CD4-positive, alpha-beta T cell (primary cell): Measurements from ENCODE around the gene PNKP. TPM values are rescaled to one million over a fixed set of nuclear protein-coding genes. Genes with fewer than 3 reads are reported as not detected.

Experiments used
- ATAC-seq: fragments of 200-7000 bp; cut with Tn5 transposase; one replicate; pipeline ENCODE4 v1.10.0; 2022; ENCODE audit warnings: mild to moderate bottlenecking; ENCODE audit not compliant: poor library complexity
- CTCF ChIA-PET: fragments of 350-600 bp; sonication (Branson Sonifier 250); formaldehyde crosslinking; loops from one replicate; lab custom pipeline; 2021; ENCODE audit warnings: antibody characterized with exemption, inconsistent platforms; lab: Charles Lee
- POLR2A ChIA-PET: fragments of 350-600 bp; sonication (Branson Sonifier 250); formaldehyde crosslinking; loops from one replicate; lab custom pipeline; 2021; ENCODE audit warnings: antibody characterized with exemption, inconsistent platforms; lab: Charles Lee
- DNase-seq, 14 experiments: peaks; one replicate each; pipeline ENCODE4 v3.0.0-alpha.2; 2013 to 2020; ENCODE audit warnings: mixed read lengths in 2 of 14
- H3K27ac ChIP-seq, 2 donors: one replicate each; pipeline versions ENCODE4 v1.5.1 to v1.7.0; 2013; ENCODE audit warnings: low read length in 2 of 2, low read depth in 1 of 2, mild to moderate bottlenecking in 1 of 2
- H3K27me3 ChIP-seq, 2 experiments: 1 replicate in 1 of 2; 2 replicates in 1 of 2; pipeline versions ENCODE4 v1.6.1 to v1.7.0; 2013; ENCODE audit warnings: low read length in 2 of 2, control low read depth in 1 of 2, mild to moderate bottlenecking in 1 of 2, moderate library complexity in 1 of 2; ENCODE audit not compliant: insufficient read depth in 2 of 2, control insufficient read depth in 1 of 2
- H3K36me3 ChIP-seq: one replicate; pipeline ENCODE4 v1.6.1; 2013; ENCODE audit warnings: low read length, control low read depth; ENCODE audit not compliant: insufficient read depth
- H3K4me1 ChIP-seq: one replicate; pipeline ENCODE4 v1.6.1; 2013; ENCODE audit warnings: low read length, control low read depth; ENCODE audit not compliant: insufficient read depth
- H3K4me3 ChIP-seq: one replicate; pipeline ENCODE4 v1.5.1; 2013; ENCODE audit warnings: mild to moderate bottlenecking, low read length, moderate library complexity
- H3K9me3 ChIP-seq, 2 experiments: 1 replicate in 1 of 2; 2 replicates in 1 of 2; pipeline versions ENCODE4 v1.6.1 to v1.7.0; 2013; ENCODE audit warnings: low read length in 2 of 2, mild to moderate bottlenecking in 2 of 2, control low read depth in 1 of 2, moderate library complexity in 1 of 2; ENCODE audit not compliant: control insufficient read depth in 1 of 2, insufficient read depth in 1 of 2
- H3K27ac Mint-ChIP-seq: one replicate; pipeline ENCODE4 v1.8.0; 2020; ENCODE audit warnings: mixed read lengths
- H3K27me3 Mint-ChIP-seq: one replicate; pipeline ENCODE4 v1.8.0; 2021; ENCODE audit warnings: mixed read lengths
- H3K36me3 Mint-ChIP-seq: one replicate; pipeline ENCODE4 v1.8.0; 2021; ENCODE audit warnings: low read depth, mixed read lengths
- H3K4me1 Mint-ChIP-seq: one replicate; pipeline ENCODE4 v1.8.0; 2021; ENCODE audit warnings: low read depth, mixed read lengths
- H3K4me3 Mint-ChIP-seq: one replicate; pipeline ENCODE4 v1.8.0; 2020; ENCODE audit warnings: mild to moderate bottlenecking, mixed read lengths
- H3K9me3 Mint-ChIP-seq: one replicate; pipeline ENCODE4 v1.8.0; 2020; ENCODE audit warnings: mixed read lengths
- intact Hi-C, 2 experiments: fragments of 100-400 bp; cut with DNase I in 1 of 2; cut with micrococcal nuclease in 1 of 2; formaldehyde crosslinking; loops; one replicate each; pipeline versions ENCODE4 v1.15.1 to v1.9.0; 2023 to 2025; cut with DNase I, micrococcal nuclease
- total RNA-seq, 174 experiments: library from RNA in 2 of 174; stranded (reverse) in 2 of 174; gene quantifications; one replicate each; pipeline ENCODE4 v1.2.3 and lab custom pipeline; 2021 to 2026
- TF ChIP-seq, protein P1 (sequence below): fragments of 200-600 bp; IDR thresholded peaks from one replicate; pipeline ENCODE4 v1.8.0; 2022; ENCODE audit warnings: antibody characterized with exemption, mild to moderate bottlenecking

Gene PNKP
- total RNA-seq, 2 experiments from 2014 or later, result 96.1 to 98.1 TPM

DNA sequence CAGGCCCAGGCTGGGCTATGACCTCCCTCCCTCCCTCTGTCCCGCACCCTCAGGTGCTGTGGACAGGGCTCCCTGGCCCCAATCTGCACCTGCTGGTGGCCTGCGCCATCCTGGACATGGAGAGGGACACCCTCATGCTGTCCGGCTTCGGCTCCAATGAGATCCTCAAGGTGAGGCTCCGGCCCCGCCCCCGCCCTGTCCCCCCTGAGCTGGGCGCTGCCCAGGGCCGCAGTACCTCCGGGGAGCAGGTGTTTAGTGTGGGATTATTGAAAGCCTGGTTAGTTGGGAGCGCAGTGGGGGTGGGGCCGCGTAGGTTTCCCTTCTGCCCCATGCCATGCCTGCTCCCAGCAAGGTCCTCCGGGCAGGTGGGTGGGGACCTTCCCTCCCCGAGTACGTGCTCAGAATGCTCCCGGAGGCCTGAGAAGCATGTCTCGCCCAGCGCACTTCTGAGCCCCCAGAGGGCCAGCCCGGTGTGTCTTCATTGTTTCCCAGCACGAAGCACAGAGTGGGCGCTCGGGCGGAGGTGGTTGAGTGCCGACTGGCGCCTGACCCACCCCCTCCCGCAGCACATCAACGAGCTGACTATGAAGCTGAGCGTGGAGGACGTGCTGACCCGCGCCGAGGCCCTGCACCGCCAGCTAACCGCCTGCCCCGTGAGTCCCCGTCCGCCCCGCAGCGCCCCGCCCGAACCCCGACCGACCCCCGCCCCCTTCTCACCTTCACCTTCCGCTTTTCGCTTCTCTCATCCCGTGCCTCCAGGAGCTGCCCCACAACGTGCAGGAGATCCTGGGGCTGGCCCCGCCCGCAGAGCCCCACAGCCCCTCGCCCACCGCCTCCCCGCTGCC, 20.5 kb upstream of the PNKP start:
- ATAC-seq, result no peak
- no peaks in the 10 kb centered on the region for H3K9me3 Mint-ChIP-seq
- H3K4me3 Mint-ChIP-seq, result no peak overlapping the region
- H3K27ac Mint-ChIP-seq, result no peak overlapping the region
- Histone ChIP-seq H3K4me3 (no peak overlapping the region), H3K36me3 (peaks cover 33% of the 10 kb centered on the region), H3K9me3 (no peaks in the 10 kb centered on the region), H3K27ac (no peak overlapping the region), H3K27me3 (no peaks in the 10 kb centered on the region), H3K4me1 (peaks cover 19% of the 10 kb centered on the region)
- CTCF ChIA-PET, result no interaction called here
- no peaks in the 10 kb centered on the region for H3K27me3 Mint-ChIP-seq
- peaks cover 9% of the 10 kb centered on the region for H3K4me1 Mint-ChIP-seq
- H3K36me3 Mint-ChIP-seq, result peaks cover 28% of the 10 kb centered on the region
- POLR2A ChIA-PET, result no interaction called here
- DNase-seq, result no peak
- TF ChIP-seq, protein P1, sequence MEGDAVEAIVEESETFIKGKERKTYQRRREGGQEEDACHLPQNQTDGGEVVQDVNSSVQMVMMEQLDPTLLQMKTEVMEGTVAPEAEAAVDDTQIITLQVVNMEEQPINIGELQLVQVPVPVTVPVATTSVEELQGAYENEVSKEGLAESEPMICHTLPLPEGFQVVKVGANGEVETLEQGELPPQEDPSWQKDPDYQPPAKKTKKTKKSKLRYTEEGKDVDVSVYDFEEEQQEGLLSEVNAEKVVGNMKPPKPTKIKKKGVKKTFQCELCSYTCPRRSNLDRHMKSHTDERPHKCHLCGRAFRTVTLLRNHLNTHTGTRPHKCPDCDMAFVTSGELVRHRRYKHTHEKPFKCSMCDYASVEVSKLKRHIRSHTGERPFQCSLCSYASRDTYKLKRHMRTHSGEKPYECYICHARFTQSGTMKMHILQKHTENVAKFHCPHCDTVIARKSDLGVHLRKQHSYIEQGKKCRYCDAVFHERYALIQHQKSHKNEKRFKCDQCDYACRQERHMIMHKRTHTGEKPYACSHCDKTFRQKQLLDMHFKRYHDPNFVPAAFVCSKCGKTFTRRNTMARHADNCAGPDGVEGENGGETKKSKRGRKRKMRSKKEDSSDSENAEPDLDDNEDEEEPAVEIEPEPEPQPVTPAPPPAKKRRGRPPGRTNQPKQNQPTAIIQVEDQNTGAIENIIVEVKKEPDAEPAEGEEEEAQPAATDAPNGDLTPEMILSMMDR, result no peak
- intact Hi-C loops, result no loop called here

GRCh38 chr19:49887037-49887664, 19.8 kb upstream of the PNKP start:
- Mint-ChIP-seq H3K27me3 (no peaks in the 10 kb centered on the region), H3K4me3 (no peak overlapping the region), H3K4me1 (peaks cover 3% of the 10 kb centered on the region), H3K27ac (no peak overlapping the region), H3K36me3 (peaks cover 32% of the 10 kb centered on the region), H3K9me3 (no peaks in the 10 kb centered on the region)
- Histone ChIP-seq H3K4me1 (peaks cover 19% of the 10 kb centered on the region), H3K27me3 (no peaks in the 10 kb centered on the region), H3K4me3 (no peak overlapping the region), H3K36me3 (peaks cover 40% of the 10 kb centered on the region), H3K9me3 (peaks cover 0 to 3% of the 10 kb centered on the region in 2 experiments), H3K27ac (no peak overlapping the region)
- TF ChIP-seq, protein P1, result no peak
- DNase-seq, result no peak
- intact Hi-C loops, result no loop called here
- ATAC-seq, result no peak
- ChIA-PET POLR2A (no interaction called here), CTCF (no interaction called here)

DNA sequence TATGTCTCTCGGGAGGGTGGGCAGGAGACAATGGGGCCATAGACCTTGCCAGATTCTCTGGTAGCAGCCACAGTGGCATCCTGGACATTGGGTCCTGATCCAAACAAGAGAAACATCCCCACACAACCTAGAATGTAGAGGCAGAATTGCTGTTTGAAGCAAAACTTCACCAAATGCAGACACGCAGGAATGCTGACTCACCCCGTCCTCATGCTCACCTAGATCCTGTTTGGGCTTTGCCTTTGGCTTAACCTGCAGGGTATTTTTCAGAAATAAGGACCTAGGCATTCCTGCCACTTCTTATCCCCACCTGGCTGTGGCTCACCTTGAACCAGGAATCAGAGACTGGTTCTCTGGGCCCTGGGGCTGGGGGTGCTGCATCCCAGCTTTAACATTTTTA, 17.4 kb upstream of the PNKP start:
- Mint-ChIP-seq H3K9me3 (no peaks in the 10 kb centered on the region), H3K27ac (no peak overlapping the region), H3K4me1 (no peaks in the 10 kb centered on the region), H3K4me3 (no peak overlapping the region), H3K36me3 (peaks cover 50% of the 10 kb centered on the region), H3K27me3 (no peaks in the 10 kb centered on the region)
- H3K4me3 ChIP-seq, result no peak overlapping the region
- H3K9me3 ChIP-seq, result peaks cover 0 to 3% of the 10 kb centered on the region in 2 experiments
- ATAC-seq, result no peak
- H3K36me3 ChIP-seq, result peaks cover 64% of the 10 kb centered on the region
- no peaks in the 10 kb centered on the region for H3K27me3 ChIP-seq
- ChIA-PET POLR2A (no interaction called here), CTCF (no interaction called here)
- peaks cover 10% of the 10 kb centered on the region for H3K4me1 ChIP-seq
- no peak overlapping the region for H3K27ac ChIP-seq
- DNase-seq, result peak in 1 of 14 experiments; percentile 18
- TF ChIP-seq, protein P1, result no peak
- intact Hi-C loops, result no loop called here
